NCI-H2171 (cell line): Measurements from ENCODE around the gene HTR3E.

ENCODE experiments used
- DNase-seq: peaks from one replicate; lab custom pipeline; 2025; lab: John Stamatoyannopoulos, UW

The HTR3E gene

DNA sequence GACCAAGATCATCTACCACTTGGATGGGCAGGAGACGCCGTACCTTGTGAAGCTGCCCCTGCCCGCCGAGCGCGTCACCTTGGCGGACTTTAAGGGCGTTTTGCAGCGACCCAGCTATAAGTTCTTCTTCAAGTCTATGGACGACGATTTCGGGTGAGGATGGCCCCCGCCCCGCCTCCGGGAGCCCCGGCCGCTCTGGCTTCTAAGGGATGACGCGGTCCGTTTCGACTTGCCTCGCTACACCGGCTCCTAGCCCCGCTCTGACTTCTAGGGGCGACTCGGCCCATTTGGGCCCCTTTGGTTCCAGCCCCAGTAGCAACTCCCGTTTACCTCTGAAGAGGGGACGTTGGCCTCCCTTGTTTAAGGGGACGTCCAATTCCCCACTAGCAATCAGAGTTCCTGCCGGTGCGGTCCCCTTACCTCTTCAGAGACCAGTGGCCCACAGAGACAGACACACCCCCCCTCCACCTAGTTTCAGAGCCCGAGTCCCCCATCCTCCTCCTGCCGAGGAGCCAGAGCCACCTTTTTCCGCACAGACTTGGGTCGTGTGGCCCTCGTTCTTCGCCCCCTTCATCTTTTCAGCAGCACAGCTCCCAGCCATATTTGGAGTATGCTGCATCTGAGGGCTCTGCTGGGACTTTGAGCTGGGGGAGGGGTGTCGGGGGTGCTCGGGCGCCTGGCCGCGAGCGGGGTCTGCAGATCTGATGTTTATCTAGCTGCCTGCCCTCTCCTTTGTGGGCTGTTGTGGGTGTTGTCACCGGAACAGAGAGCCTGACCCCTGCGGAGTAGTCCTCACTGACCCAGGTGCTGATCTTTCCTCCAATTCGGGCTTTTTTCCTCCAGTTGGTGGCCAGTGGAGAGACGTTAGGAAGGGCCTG, 59.0 kb downstream of the HTR3E start:
- DNase-seq = no peak

DNA sequence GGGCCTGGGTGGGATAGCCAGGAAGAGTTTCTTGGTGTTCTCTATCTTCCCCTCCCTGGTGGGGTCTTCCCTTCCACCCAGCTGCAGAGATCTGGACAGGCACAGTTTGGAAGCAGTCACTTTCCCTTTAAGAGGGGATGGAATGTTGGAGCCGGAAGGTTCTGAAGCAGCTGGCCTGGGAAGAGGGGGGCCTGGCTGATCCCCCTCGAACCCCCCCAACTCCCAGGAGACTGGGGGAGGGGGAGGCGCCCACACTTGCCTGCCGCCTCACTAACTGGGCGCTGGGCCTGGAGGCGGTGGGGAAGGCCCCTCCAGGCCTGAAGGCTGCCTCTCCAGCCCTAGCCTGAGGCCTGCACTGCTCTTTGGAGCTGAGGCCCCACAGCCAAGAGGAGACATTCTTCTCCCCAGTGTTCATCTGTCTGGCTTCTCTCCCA, 59.7 kb downstream of the HTR3E start:
- DNase-seq = peak; percentile 64
